ENCODE results near the gene IDS. TPM values are rescaled to one million over a fixed set of nuclear protein-coding genes. Genes with fewer than 3 reads are reported as not detected.
"Not testable (repeated sequence)": the region's sequence is repeated elsewhere in the genome, so short reads cannot be mapped to it uniquely, and the experiment has no call there.

Gene IDS
- total RNA-seq, 1 experiment from 2014 or later = 75.1 TPM

- DNase-seq (ENCODE audit: low spot score) = no peak
These were observed 5.3 kb downstream of the IDS start for GRCh38 chrX:149499766-149500165.

- DNase-seq (ENCODE audit: low spot score) = no peak
These were observed 6.3 kb downstream of the IDS start for GRCh38 chrX:149498767-149499166.

- DNase-seq (ENCODE audit: low spot score) = no peak
These were observed 7.5 kb downstream of the IDS start for GRCh38 chrX:149497626-149498025.

- no peak for DNase-seq (ENCODE audit: low spot score)
These were observed 8.1 kb downstream of the IDS start for GRCh38 chrX:149497054-149497453.

GRCh38 chrX:149495573-149496071 lies 9.5 kb downstream of the IDS start:
- peak; percentile 77 for DNase-seq (ENCODE audit: low spot score)

- DNase-seq (ENCODE audit: low spot score) = no peak
These were observed 10.1 kb downstream of the IDS start for GRCh38 chrX:149494844-149495565.

GRCh38 chrX:149493567-149494562 lies 11.2 kb downstream of the IDS start:
- DNase-seq (ENCODE audit: low spot score) = no peak

GRCh38 chrX:149491812-149492211 lies 13.3 kb downstream of the IDS start:
- no peak for DNase-seq (ENCODE audit: low spot score)

- DNase-seq (ENCODE audit: low spot score) = no peak
These were observed 15.0 kb downstream of the IDS start for GRCh38 chrX:149490100-149490499.

GRCh38 chrX:149488411-149489052 lies 16.6 kb downstream of the IDS start:
- not testable (repeated sequence) for DNase-seq (ENCODE audit: low spot score)

- DNase-seq (ENCODE audit: low spot score) = not testable (repeated sequence)
These were observed 17.1 kb downstream of the IDS start for GRCh38 chrX:149488008-149488407.

GRCh38 chrX:149487292-149487691 lies 17.8 kb downstream of the IDS start:
- no peak for DNase-seq (ENCODE audit: low spot score)

GRCh38 chrX:149476513-149476912 lies 28.6 kb downstream of the IDS start:
- DNase-seq (ENCODE audit: low spot score) = no peak

GRCh38 chrX:149473966-149474365 lies 31.1 kb downstream of the IDS start:
- no peak for DNase-seq (ENCODE audit: low spot score)

- no peak for DNase-seq (ENCODE audit: low spot score)
These were observed 32.0 kb downstream of the IDS start for GRCh38 chrX:149473092-149473491.

- DNase-seq (ENCODE audit: low spot score) = no peak
These were observed 32.5 kb downstream of the IDS start for GRCh38 chrX:149472625-149473024.

GRCh38 chrX:149471397-149471796 lies 33.7 kb downstream of the IDS start:
- DNase-seq (ENCODE audit: low spot score) = no peak

- DNase-seq (ENCODE audit: low spot score) = peak; percentile 48
These were observed 34.2 kb downstream of the IDS start for GRCh38 chrX:149470955-149471354.

- DNase-seq (ENCODE audit: low spot score) = no peak
These were observed 35.7 kb downstream of the IDS start for GRCh38 chrX:149469406-149469805.

- no peak for DNase-seq (ENCODE audit: low spot score)
These were observed 37.2 kb downstream of the IDS start for GRCh38 chrX:149467920-149468319.

- DNase-seq (ENCODE audit: low spot score) = no peak
These were observed 37.6 kb downstream of the IDS start for GRCh38 chrX:149467461-149467860.

GRCh38 chrX:149462849-149463248 lies 42.3 kb downstream of the IDS start:
- no peak for DNase-seq (ENCODE audit: low spot score)

Data from H4 (cell line).